Keratinocyte (primary cell): ENCODE results near the gene ZNF500. TPM values are rescaled to one million over a fixed set of nuclear protein-coding genes. Genes with fewer than 3 reads are reported as not detected.

Experiments
- DNase-seq: peaks from one replicate; pipeline ENCODE4 v3.0.0-alpha.2; 2011; ENCODE audit warnings: low read depth, missing footprints, low spot score
- FAIRE-seq: peaks from 2 replicates; lab custom pipeline; 2011; peaks lifted over from hg19 to GRCh38; lab: Jason Lieb, UNC
- H2AFZ ChIP-seq: 2 replicates; pipeline ENCODE4 v1.6.0; 2012; ENCODE audit warnings: low read length, control low read depth, inconsistent platforms; ENCODE audit not compliant: control insufficient read depth
- H3K27ac ChIP-seq: 2 replicates; pipeline ENCODE4 v1.5.1; 2011; ENCODE audit warnings: low read length; ENCODE audit not compliant: control insufficient read depth, insufficient read depth
- H3K27me3 ChIP-seq: 3 replicates; pipeline ENCODE4 v1.6.0; 2011; ENCODE audit warnings: low read length; ENCODE audit not compliant: control insufficient read depth, insufficient read depth; ENCODE audit errors: extremely low read depth
- H3K36me3 ChIP-seq, 2 experiments: 2 replicates in 1 of 2; 3 replicates in 1 of 2; pipeline ENCODE4 v1.5.1; 2011; ENCODE audit warnings: low read length in 2 of 2, mild to moderate bottlenecking in 1 of 2; ENCODE audit not compliant: control insufficient read depth in 2 of 2, insufficient read depth in 2 of 2; ENCODE audit errors: extremely low read depth in 1 of 2
- H3K4me1 ChIP-seq: 3 replicates; pipeline ENCODE4 v1.5.1; 2011; ENCODE audit warnings: low read length; ENCODE audit not compliant: control insufficient read depth, insufficient read depth; ENCODE audit errors: extremely low read depth
- H3K4me2 ChIP-seq: 3 replicates; pipeline ENCODE4 v1.6.0; 2011; ENCODE audit warnings: low read depth, low read length; ENCODE audit not compliant: control insufficient read depth, insufficient read depth; ENCODE audit errors: extremely low read depth
- H3K4me3 ChIP-seq, 3 experiments: fragments of 200-600 bp in 1 of 3; sonication (generic) in 1 of 3; 2 replicates in 2 of 3; 3 replicates in 1 of 3; pipeline ENCODE4 v1.5.1; 2011 to 2016; ENCODE audit warnings: low read length in 3 of 3, mild to moderate bottlenecking in 3 of 3, control low read depth in 2 of 3, inconsistent platforms in 1 of 3, low read depth in 1 of 3, mixed read lengths in 1 of 3, mixed run types in 1 of 3, moderate library complexity in 1 of 3; ENCODE audit not compliant: control insufficient read depth in 2 of 3, insufficient read depth in 2 of 3; ENCODE audit errors: extremely low read depth in 1 of 3
- H3K79me2 ChIP-seq: 2 replicates; pipeline ENCODE4 v1.6.0; 2012; ENCODE audit warnings: low read length; ENCODE audit not compliant: control insufficient read depth, insufficient read depth
- H3K9ac ChIP-seq: 3 replicates; pipeline ENCODE4 v1.6.0; 2011; ENCODE audit warnings: low read length; ENCODE audit not compliant: control insufficient read depth, insufficient read depth; ENCODE audit errors: extremely low read depth
- H3K9me1 ChIP-seq: 3 replicates; pipeline ENCODE4 v1.6.0; 2011; ENCODE audit warnings: low read length; ENCODE audit not compliant: control insufficient read depth, insufficient read depth; ENCODE audit errors: extremely low read depth
- H3K9me3 ChIP-seq: 2 replicates; pipeline ENCODE4 v1.5.1; 2012; ENCODE audit warnings: low read depth, low read length; ENCODE audit not compliant: control insufficient read depth
- H4K20me1 ChIP-seq: 3 replicates; pipeline ENCODE4 v1.6.0; 2011; ENCODE audit warnings: low read length; ENCODE audit not compliant: control insufficient read depth, insufficient read depth; ENCODE audit errors: extremely low read depth
- CTCF ChIP-seq, 3 experiments: IDR thresholded peaks in 1 of 3; conservative IDR thresholded peaks in 1 of 3; optimal IDR thresholded peaks in 1 of 3; 2 replicates in 2 of 3; 3 replicates in 1 of 3; pipeline versions ENCODE3 to v1.5.1; 2011; ENCODE audit warnings: low read length in 3 of 3, mild to moderate bottlenecking in 3 of 3, moderate library complexity in 2 of 3, control low read depth in 1 of 3, inconsistent platforms in 1 of 3; ENCODE audit not compliant: insufficient read depth in 2 of 3; ENCODE audit errors: extremely low read depth in 1 of 3
- EZH2 ChIP-seq: IDR thresholded peaks from one replicate; pipeline ENCODE4 v1.6.1; 2012; ENCODE audit warnings: inconsistent platforms, mild to moderate bottlenecking, low read length, moderate library complexity
- dilution Hi-C: fragments of 300-500 bp; cut with MboI; formaldehyde crosslinking; loops from one replicate; pipeline ENCODE4 v1.7.0; 2020; ENCODE audit warnings: low sequenced_read_pairs; ENCODE audit not compliant: extremely low pct_ligation_motif_present
- polyA plus RNA-seq, 5 experiments: library from polyadenylated mRNA; depleted of rRNA in 3 of 5; stranded (reverse) in 3 of 5; stranded (forward) in 1 of 5; unstranded in 1 of 5; fragments of >200 nt; gene quantifications; 1 replicate in 1 of 5; 2 replicates in 3 of 5; 3 replicates in 1 of 5; pipeline versions ENCODE4 v1.2.1 to v1.2.3, GENCODE V29; 2011 to 2012; ENCODE audit warnings: missing spikeins in 2 of 5, low read depth in 1 of 5, low replicate concordance in 1 of 5

The ZNF500 gene
- polyA plus RNA-seq, 1 donor (not counting 4 experiments of a cell fraction or from before 2014, with no cell fraction given), result 3.3 TPM

GRCh38 chr16:4777339-4778049, 10.5 kb upstream of the ZNF500 start:
- no peaks in the 10 kb centered on the region for H3K9me1 ChIP-seq
- dilution Hi-C loops, result no loop called here
- no peak for FAIRE-seq

GRCh38 chr16:4776141-4776705, 9.3 kb upstream of the ZNF500 start:
- Histone ChIP-seq H3K9ac (no peak overlapping the region), H3K4me2 (no peak overlapping the region), H2AFZ (no peak overlapping the region), H3K79me2 (no peaks in the 10 kb centered on the region), H3K9me3 (no peaks in the 10 kb centered on the region), H3K4me3 (no peak overlapping the region), H4K20me1 (no peaks in the 10 kb centered on the region), H3K27me3 (no peaks in the 10 kb centered on the region), H3K9me1 (no peaks in the 10 kb centered on the region), H3K36me3 (no peaks in the 10 kb centered on the region), H3K4me1 (peaks cover 5% of the 10 kb centered on the region), H3K27ac (no peak overlapping the region)
- dilution Hi-C loops, result no loop called here
- DNase-seq (no peak), FAIRE-seq (no peak)
- TF ChIP-seq EZH2 (no peak), CTCF (optimal IDR thresholded peaks at IDR 0.05 in 1 of 3, IDR thresholded peaks at IDR 0.05 in 1 of 3, conservative IDR thresholded peaks at IDR 0.05 in 1 of 3; ENCODE audit: extremely low read depth in 1 of 3, insufficient read depth in 2 of 3, low read length in 3 of 3) (no peak)

More at GRCh38 chr16:4777339-4778049, 10.5 kb upstream of the ZNF500 start:
- Histone ChIP-seq H3K9me3 (no peaks in the 10 kb centered on the region), H4K20me1 (no peaks in the 10 kb centered on the region), H3K27me3 (no peaks in the 10 kb centered on the region), H3K4me3 (no peak overlapping the region), H3K9ac (no peak overlapping the region), H3K4me2 (no peak overlapping the region), H3K4me1 (peaks cover 5% of the 10 kb centered on the region), H3K27ac (no peak overlapping the region), H3K36me3 (no peaks in the 10 kb centered on the region), H3K79me2 (no peaks in the 10 kb centered on the region), H2AFZ (no peak overlapping the region)
- TF ChIP-seq EZH2 (no peak), CTCF (optimal IDR thresholded peaks at IDR 0.05 in 1 of 3, IDR thresholded peaks at IDR 0.05 in 1 of 3, conservative IDR thresholded peaks at IDR 0.05 in 1 of 3; ENCODE audit: extremely low read depth in 1 of 3, insufficient read depth in 2 of 3, low read length in 3 of 3) (no peak)
- no peak for DNase-seq
